Mesenchymal stem cell (in vitro differentiated cells and primary cell): ENCODE results near the gene PPRC1.

Experiments used
- DNase-seq: peaks from one replicate; pipeline ENCODE4 v3.0.0-alpha.2; 2013
- H2AFZ ChIP-seq: one replicate; pipeline ENCODE4 v1.6.1; 2013; ENCODE audit warnings: low read depth, mild to moderate bottlenecking, control low read depth, inconsistent platforms, low read length, moderate library complexity
- H2AK5ac ChIP-seq: 2 replicates; pipeline ENCODE4 v1.6.1; 2013; ENCODE audit warnings: low read length, moderate library complexity, mild to moderate bottlenecking, inconsistent platforms; ENCODE audit not compliant: severe bottlenecking
- H2BK120ac ChIP-seq: one replicate; pipeline ENCODE4 v1.6.1; 2013; ENCODE audit warnings: low read depth, mild to moderate bottlenecking, inconsistent platforms, low read length, moderate library complexity
- H2BK12ac ChIP-seq, 2 experiments: one replicate each; pipeline ENCODE4 v1.6.1; 2013; ENCODE audit warnings: inconsistent platforms in 2 of 2, low read length in 2 of 2, mild to moderate bottlenecking in 2 of 2, moderate library complexity in 2 of 2, control low read depth in 1 of 2
- H2BK15ac ChIP-seq: one replicate; pipeline ENCODE4 v1.6.1; 2013; ENCODE audit warnings: mild to moderate bottlenecking, low read depth, inconsistent platforms; ENCODE audit not compliant: poor library complexity, severe bottlenecking
- H2BK5ac ChIP-seq: 2 replicates; pipeline ENCODE4 v1.6.1; 2013; ENCODE audit warnings: low read depth, mild to moderate bottlenecking, low read length, control low read depth, inconsistent platforms; ENCODE audit not compliant: poor library complexity, severe bottlenecking
- H3K14ac ChIP-seq, 2 experiments: one replicate each; pipeline ENCODE4 v1.6.1; 2013; ENCODE audit warnings: inconsistent platforms in 2 of 2, low read length in 2 of 2, control low read depth in 1 of 2, mild to moderate bottlenecking in 1 of 2, moderate library complexity in 1 of 2
- H3K18ac ChIP-seq, 2 experiments: one replicate each; pipeline ENCODE4 v1.6.1; 2013; ENCODE audit warnings: inconsistent platforms in 2 of 2, low read length in 2 of 2, control low read depth in 1 of 2, low read depth in 1 of 2, mild to moderate bottlenecking in 1 of 2
- H3K23ac ChIP-seq, 2 experiments: one replicate each; pipeline ENCODE4 v1.6.1; 2013; ENCODE audit warnings: inconsistent platforms in 2 of 2, low read length in 2 of 2, mild to moderate bottlenecking in 2 of 2, moderate library complexity in 2 of 2, control low read depth in 1 of 2
- H3K27ac ChIP-seq: 2 replicates; pipeline ENCODE4 v1.5.1; 2013; ENCODE audit warnings: mild to moderate bottlenecking, moderate library complexity, low read length, control low read depth, inconsistent platforms; ENCODE audit not compliant: poor library complexity, severe bottlenecking
- H3K27me3 ChIP-seq, 2 experiments: 2 replicates each; pipeline versions ENCODE4 v1.6.1 to v1.7.0; 2013; ENCODE audit warnings: low read length in 2 of 2, mild to moderate bottlenecking in 2 of 2, moderate library complexity in 2 of 2, control low read depth in 1 of 2, inconsistent platforms in 1 of 2; ENCODE audit not compliant: control insufficient read depth in 1 of 2, insufficient read depth in 1 of 2
- H3K36me3 ChIP-seq, 2 experiments: 2 replicates each; pipeline versions ENCODE4 v1.6.1 to v1.7.0; 2013; ENCODE audit warnings: low read length in 2 of 2, control low read depth in 1 of 2, inconsistent platforms in 1 of 2, low read depth in 1 of 2, mild to moderate bottlenecking in 1 of 2; ENCODE audit not compliant: insufficient read depth in 2 of 2, control insufficient read depth in 1 of 2
- H3K4ac ChIP-seq, 2 experiments: one replicate each; pipeline ENCODE4 v1.6.1; 2013; ENCODE audit warnings: inconsistent platforms in 2 of 2, low read length in 2 of 2, mild to moderate bottlenecking in 2 of 2, moderate library complexity in 2 of 2, control low read depth in 1 of 2, low read depth in 1 of 2
- H3K4me1 ChIP-seq: 2 replicates; pipeline ENCODE4 v1.6.1; 2013; ENCODE audit warnings: low read depth, low read length, control low read depth; ENCODE audit not compliant: control insufficient read depth, insufficient read depth
- H3K4me2 ChIP-seq: 2 replicates; pipeline ENCODE4 v1.6.1; 2013; ENCODE audit warnings: low read length, mild to moderate bottlenecking, inconsistent platforms; ENCODE audit not compliant: poor library complexity, severe bottlenecking
- H3K4me3 ChIP-seq, 2 experiments: 2 replicates each; pipeline versions ENCODE4 v1.5.1 to v1.7.0; 2013; ENCODE audit warnings: low read length in 2 of 2, mild to moderate bottlenecking in 2 of 2, control low read depth in 1 of 2, low read depth in 1 of 2; ENCODE audit not compliant: insufficient read depth in 1 of 2
- H3K79me1 ChIP-seq: replicated peaks from 2 replicates; pipeline ENCODE4 v1.6.1; 2013; ENCODE audit warnings: mild to moderate bottlenecking, control low read depth, low read length, inconsistent platforms; ENCODE audit not compliant: poor library complexity, severe bottlenecking
- H3K9ac ChIP-seq: 2 replicates; pipeline ENCODE4 v1.7.0; 2013; ENCODE audit warnings: mild to moderate bottlenecking, low read length, moderate library complexity
- H3K9me3 ChIP-seq: 2 replicates; pipeline ENCODE4 v1.7.0; 2013; ENCODE audit warnings: mild to moderate bottlenecking, low read length; ENCODE audit not compliant: control insufficient read depth
- H4K8ac ChIP-seq: one replicate; pipeline ENCODE4 v1.6.1; 2013; ENCODE audit warnings: inconsistent platforms, mild to moderate bottlenecking, low read length, moderate library complexity
- H4K91ac ChIP-seq: one replicate; pipeline ENCODE4 v1.6.1; 2013; ENCODE audit warnings: mild to moderate bottlenecking, low read length, inconsistent platforms
- WGBS: methylation state at CpG from one replicate; pipeline ENCODE4 v1.1.7; 2013; ENCODE audit warnings: mixed read lengths; 5-methylcytosine and 5-hydroxymethylcytosine counted together

PPRC1 gene

DNA sequence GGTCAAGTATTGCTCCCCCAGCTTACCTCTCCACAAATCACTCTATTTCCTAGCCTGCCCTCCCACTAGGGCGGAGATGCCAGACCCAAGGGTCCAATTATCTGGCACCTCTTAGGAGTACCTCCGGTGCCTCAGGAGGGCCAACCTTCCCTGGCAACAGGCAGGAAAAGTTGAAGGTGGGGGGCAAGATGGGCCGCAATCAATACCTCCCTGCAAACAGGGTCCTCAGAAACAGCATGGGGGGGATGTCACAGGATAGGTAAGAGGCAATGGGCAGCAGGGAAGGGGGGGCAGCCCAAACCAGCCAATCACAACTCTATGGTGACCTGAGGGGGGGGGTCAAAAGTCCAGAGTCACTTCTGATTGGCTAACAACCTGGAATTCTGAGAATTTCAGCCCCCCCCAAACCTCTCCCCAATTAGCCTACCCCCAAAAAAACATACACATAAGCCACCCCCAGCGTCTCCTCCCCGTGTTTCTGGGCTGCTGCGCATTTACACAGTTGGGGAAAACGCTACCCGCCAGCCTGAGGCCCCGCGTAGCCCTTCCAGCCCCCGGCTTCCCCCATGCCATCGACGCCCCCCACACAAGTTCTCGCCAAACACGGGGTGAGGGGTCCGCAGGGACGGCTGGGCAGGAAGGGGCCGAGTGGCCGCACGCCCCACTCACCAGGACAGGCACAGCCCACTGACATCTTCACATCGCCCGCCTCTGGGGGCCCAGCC is 13.3 kb upstream of the PPRC1 start:
- Histone ChIP-seq H3K9me3 (no peaks in the 10 kb centered on the region), H3K9ac (peak overlapping the region; percentile 95), H3K4me2 (peak overlapping the region; percentile 62), H3K4ac (peak overlapping the region; percentile 87 to 88), H3K79me1 (no peaks in the 10 kb centered on the region), H2BK120ac (peak overlapping the region; percentile 93), H3K18ac (peak overlapping the region; percentile 97 to 98), H3K14ac (peak overlapping the region; percentile 89 to 99), H2BK5ac (peak overlapping the region; percentile 67), H2BK12ac (peak overlapping the region; percentile 32 to 85), H3K4me3 (peak overlapping the region; percentile 81 to 88), H3K4me1 (peaks cover 39% of the 10 kb centered on the region), H4K91ac (peak overlapping the region; percentile 99), H3K27me3 (no peaks in the 10 kb centered on the region), H4K8ac (peak overlapping the region; percentile 99), H3K23ac (peak overlapping the region; percentile 39 to 42), H3K36me3 (no peaks in the 10 kb centered on the region), H2BK15ac (peak overlapping the region; percentile 73), H2AK5ac (peak overlapping the region; percentile 33), H3K27ac (peak overlapping the region; percentile 98), H2AFZ (no peak overlapping the region)
- WGBS: 5% methylated on average over 8 of the region's 22 CpGs
- peak; percentile 80 for DNase-seq

- Histone ChIP-seq H2AK5ac (peak within 1 kb of the TSS; percentile 86), H4K91ac (peak within 1 kb of the TSS; percentile 99), H3K4me2 (peak within 1 kb of the TSS; percentile 95), H3K18ac (peak within 1 kb of the TSS; percentile 97 to 98), H3K27ac (peak within 1 kb of the TSS; percentile 98), H2BK15ac (peak within 1 kb of the TSS; percentile 85), H3K4me1 (peaks cover 35% of the 10 kb centered on the region), H2BK12ac (peak within 1 kb of the TSS; percentile 45 to 91), H3K4me3 (peak within 1 kb of the TSS; percentile 81 to 88), H3K36me3 (no peaks in the 10 kb centered on the region), H2AFZ (peak within 1 kb of the TSS; percentile 36), H3K9me3 (no peaks in the 10 kb centered on the region), H3K9ac (peak within 1 kb of the TSS; percentile 95), H3K27me3 (no peaks in the 10 kb centered on the region), H4K8ac (peak within 1 kb of the TSS; percentile 99), H3K79me1 (no peaks in the 10 kb centered on the region), H3K14ac (peak within 1 kb of the TSS; percentile 89 to 99), H3K23ac (peak within 1 kb of the TSS; percentile 39 to 75), H2BK120ac (peak within 1 kb of the TSS; percentile 93), H2BK5ac (peak within 1 kb of the TSS; percentile 67), H3K4ac (peak within 1 kb of the TSS; percentile 87 to 92)
- peak; percentile 91 for DNase-seq
- under 1% methylated on average over 81 of the region's 104 CpGs for WGBS
These were observed 12.5 kb upstream of the PPRC1 start, which contains the start of gene LDB1 for GRCh38 chr10:102120142-102120990. TSS of gene LDB1 (minus strand) at chr10:102120368. CDS start at chr10:102120110, 258 bp downstream.

DNA sequence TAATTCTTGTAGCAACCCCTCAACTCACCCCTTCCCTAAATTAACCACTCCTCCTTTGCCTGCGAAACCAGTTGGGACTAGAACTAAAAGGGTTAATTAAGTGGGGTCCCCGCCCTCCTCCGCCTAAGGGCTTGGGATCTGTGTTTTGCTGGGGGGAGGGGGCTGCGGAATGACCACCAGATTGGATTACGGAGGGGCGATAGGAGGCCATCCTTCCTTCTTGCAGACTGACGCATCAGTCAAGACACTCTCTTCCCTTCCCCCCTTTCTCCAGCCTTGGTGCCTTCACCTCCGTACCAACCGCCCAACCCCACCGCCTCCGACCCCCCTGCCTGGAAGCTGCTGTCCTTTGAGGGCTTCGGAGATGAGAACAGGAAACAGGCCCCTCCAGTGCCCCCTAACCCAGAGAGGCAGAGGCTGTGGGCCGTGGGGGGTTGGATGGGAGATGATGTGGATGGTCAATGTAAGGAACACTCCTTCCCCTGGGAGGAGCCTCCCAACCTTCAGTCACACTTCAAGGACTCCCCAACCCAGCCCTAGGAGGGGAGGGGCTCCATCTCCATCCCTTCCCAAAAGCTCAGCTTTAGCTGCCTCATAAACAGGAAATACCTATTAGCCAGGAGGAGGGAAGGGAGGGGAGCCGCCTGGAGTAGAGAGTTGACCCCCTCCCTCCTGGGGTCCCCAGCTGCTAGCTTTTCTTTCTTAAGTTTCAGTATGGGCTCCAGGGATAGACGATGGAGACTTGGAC is 11.7 kb upstream of the PPRC1 start:
- H3K9me3 ChIP-seq: no peaks in the 10 kb centered on the region
- no peaks in the 10 kb centered on the region for H3K27me3 ChIP-seq
- WGBS: 0% methylated on average over 2 of the region's 15 CpGs
- peak; percentile 91 for DNase-seq
- peak overlapping the region; percentile 38 to 82 for H3K14ac ChIP-seq
- H3K23ac ChIP-seq: peak overlapping the region in 1 of 2 experiments; percentile 39
- peak overlapping the region; percentile 97 for H3K27ac ChIP-seq
- peak overlapping the region; percentile 93 for H2BK120ac ChIP-seq
- H3K79me1 ChIP-seq: no peaks in the 10 kb centered on the region
- H2BK12ac ChIP-seq: peak overlapping the region; percentile 90 to 91
- H2BK15ac ChIP-seq: peak overlapping the region; percentile 85
- H3K4me2 ChIP-seq: peak overlapping the region; percentile 95
- peak overlapping the region; percentile 99 for H4K91ac ChIP-seq
- peak overlapping the region; percentile 67 for H2BK5ac ChIP-seq
- H3K4me1 ChIP-seq: peaks cover 33% of the 10 kb centered on the region
- H3K18ac ChIP-seq: peak overlapping the region; percentile 79 to 98
- peak overlapping the region; percentile 36 for H2AFZ ChIP-seq
- peak overlapping the region; percentile 86 for H2AK5ac ChIP-seq
- H3K4me3 ChIP-seq: peak overlapping the region; percentile 81 to 88
- H3K4ac ChIP-seq: peak overlapping the region; percentile 92
- H3K9ac ChIP-seq: peak overlapping the region; percentile 95
- H4K8ac ChIP-seq: peak overlapping the region; percentile 99
- H3K36me3 ChIP-seq: no peaks in the 10 kb centered on the region
